ENCODE data around the gene CNOT2.

Gene CNOT2

DNA sequence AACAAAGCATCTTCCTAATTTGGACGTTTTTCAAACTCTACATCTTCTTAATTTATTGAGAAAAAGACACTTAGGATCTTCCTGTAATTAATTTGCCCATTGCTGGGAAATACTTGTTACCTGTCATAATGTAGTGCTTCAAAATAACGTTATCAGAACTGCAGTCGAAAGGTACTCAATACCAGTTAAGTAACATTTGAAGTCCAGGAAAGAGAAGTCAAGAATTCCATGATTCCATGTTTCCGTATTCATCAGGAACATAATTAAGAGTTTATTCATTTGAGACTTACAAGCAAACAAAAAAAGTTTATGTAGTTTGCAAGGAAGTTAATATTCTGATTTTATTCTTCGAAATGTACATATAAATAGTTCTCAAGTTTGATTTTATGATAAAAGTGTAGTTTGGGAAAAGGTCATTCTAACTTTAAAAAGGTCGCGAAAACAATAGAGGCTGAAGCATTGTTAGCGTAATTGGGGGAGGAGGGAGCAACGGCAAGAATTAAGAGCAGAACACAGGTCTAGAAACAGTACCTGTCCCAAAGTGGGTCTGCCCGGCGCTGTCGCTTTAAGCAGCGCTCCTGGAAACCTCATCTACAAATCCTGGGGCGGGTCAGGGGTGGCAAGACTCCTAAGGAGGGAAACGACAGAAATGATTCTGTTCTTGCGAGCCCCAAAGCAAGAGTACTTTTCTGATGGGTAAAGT, 121.6 kb downstream of the CNOT2 start:
- DNase-seq (ENCODE audit: extremely low read depth, low read depth), result no peak
- TF ChIP-seq, protein P1, sequence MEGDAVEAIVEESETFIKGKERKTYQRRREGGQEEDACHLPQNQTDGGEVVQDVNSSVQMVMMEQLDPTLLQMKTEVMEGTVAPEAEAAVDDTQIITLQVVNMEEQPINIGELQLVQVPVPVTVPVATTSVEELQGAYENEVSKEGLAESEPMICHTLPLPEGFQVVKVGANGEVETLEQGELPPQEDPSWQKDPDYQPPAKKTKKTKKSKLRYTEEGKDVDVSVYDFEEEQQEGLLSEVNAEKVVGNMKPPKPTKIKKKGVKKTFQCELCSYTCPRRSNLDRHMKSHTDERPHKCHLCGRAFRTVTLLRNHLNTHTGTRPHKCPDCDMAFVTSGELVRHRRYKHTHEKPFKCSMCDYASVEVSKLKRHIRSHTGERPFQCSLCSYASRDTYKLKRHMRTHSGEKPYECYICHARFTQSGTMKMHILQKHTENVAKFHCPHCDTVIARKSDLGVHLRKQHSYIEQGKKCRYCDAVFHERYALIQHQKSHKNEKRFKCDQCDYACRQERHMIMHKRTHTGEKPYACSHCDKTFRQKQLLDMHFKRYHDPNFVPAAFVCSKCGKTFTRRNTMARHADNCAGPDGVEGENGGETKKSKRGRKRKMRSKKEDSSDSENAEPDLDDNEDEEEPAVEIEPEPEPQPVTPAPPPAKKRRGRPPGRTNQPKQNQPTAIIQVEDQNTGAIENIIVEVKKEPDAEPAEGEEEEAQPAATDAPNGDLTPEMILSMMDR (IDR thresholded peaks at IDR 0.05; ENCODE audit: low read depth, low read length), result no peak

DNA sequence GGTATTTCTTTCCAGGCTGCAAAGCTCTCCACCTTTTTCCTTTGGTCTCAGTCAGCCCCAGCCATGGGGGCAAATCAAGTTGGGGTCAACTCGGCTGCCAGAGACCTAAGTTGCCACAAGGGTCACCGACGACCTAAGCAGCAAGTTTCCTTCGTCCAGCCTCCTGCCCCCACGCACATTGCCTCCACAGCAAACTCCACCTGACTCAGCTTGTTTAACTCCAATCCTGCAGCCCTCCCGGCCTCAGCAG, 122.1 kb downstream of the CNOT2 start:
- TF ChIP-seq, protein P1 (IDR thresholded peaks at IDR 0.05; ENCODE audit: low read depth, low read length), result no peak
- no peak for DNase-seq (ENCODE audit: extremely low read depth, low read depth)

DNA sequence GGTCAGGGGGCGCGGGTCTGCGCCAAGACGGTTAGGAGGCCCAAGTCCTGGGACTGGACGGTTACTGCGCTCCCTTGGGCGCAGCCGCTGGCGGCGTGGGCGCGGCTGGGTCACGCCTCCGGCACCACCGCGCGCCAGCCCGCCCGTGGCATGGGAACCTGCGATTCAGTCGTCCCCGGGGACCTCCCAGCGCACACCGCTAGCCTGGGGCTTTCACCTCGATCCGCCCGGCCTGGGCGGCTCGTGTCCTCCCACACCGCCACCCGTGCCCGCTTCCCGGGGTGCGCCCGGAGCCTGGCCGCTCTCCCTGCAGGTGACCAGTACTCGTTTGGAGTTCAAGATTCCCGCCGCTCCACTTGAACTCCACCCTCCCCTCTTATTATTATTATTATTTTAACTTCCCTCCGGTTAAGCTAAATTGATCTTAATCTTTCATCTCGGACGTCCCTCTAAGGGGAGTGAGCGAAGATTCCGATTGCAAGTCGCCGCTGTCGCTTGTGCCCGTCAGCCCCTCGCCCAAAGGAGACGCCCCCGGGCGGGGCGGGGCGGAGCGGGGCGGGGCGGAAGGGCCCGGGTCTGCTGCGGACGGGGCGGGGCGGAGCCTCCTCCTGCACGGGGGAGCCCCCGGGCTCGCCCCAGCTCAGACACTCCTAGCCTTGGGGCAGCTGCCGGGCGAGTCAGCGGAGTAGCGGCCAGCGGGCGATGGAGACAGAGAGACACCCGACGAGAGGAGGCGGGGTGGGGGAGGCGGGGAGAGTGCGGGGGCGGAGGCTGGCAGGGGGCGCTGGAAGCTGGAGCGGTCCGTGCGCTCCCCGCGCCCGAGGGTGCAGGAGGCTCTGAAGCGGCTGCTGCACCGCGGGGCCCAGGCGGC, 122.7 kb downstream of the CNOT2 start, which contains the start of gene KCNMB4:
TSS of gene KCNMB4 (plus strand) at position 643 of the 871 bp plus-strand sequence. CDS start 445 bp downstream, outside the sequence.
- DNase-seq (ENCODE audit: extremely low read depth, low read depth), result no peak
- TF ChIP-seq, protein P1 (IDR thresholded peaks at IDR 0.05; ENCODE audit: low read depth, low read length), result no peak

DNA sequence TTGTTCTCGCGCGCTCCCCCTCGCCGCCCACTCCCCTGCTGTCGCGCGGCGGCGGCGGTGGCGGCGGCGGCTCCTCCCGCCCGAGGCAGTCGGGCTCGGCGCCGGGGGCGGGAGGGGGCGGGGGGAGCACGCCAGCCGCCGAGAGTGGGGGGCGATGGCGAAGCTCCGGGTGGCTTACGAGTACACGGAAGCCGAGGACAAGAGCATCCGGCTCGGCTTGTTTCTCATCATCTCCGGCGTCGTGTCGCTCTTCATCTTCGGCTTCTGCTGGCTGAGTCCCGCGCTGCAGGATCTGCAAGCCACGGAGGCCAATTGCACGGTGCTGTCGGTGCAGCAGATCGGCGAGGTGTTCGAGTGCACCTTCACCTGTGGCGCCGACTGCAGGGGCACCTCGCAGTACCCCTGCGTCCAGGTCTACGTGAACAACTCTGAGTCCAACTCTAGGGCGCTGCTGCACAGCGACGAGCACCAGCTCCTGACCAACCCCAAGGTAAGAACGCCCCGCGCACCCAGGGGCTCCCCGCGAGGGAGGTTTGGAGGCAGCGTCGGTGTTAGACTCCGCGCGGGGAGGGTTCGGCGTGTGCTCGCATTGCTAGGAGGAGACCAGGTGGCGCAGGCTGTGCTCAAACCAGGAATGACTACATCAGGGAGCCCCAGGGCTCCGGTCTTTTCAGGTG, 123.5 kb downstream of the CNOT2 start:
- TF ChIP-seq, protein P1 (IDR thresholded peaks at IDR 0.05; ENCODE audit: low read depth, low read length), result no peak
- DNase-seq (ENCODE audit: extremely low read depth, low read depth), result no peak

DNA sequence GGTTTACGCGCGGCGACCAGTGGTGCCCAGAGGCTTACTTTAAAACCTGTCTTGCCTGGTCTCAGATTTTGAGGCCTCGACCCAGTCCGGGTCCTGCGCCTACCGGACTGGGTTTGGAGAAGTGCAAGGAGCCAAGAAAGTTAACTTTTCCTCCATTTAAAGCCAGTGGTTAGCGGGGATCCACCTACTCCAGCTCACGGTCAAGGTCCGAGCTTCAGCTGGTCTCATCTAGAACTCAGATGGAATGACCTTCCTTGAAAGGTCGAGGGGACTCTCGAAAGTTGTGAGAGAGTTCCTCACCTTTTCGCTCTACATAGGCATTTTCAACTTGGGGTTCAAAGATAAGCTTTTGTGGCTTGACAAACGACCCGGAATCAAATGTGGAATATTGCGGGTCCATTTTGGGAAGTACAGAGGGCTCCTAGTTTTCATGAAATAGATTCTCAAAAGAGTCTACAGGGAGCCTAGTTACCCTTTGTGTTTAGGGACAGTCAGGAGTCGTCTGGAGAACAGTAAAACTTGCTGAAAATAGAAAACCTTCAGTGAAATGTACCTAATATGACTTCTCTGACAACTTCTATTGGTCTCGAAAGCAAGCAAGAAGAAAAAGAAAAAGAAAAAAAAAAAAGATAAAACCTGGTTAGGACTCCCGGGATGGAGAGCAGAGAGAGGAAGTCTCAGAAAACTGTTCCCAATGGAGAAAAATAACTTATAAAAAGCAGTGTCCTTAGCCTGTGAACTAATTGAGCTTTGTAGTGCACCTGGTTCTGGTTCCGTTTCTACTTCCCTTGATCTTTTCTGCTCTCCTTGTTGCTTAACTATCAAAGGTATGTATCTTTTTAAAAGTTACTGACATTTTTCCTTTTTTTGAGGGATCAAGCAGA, 124.3 kb downstream of the CNOT2 start:
- TF ChIP-seq, protein P1 (IDR thresholded peaks at IDR 0.05; ENCODE audit: low read depth, low read length), result no peak
- no peak for DNase-seq (ENCODE audit: extremely low read depth, low read depth)

DNA sequence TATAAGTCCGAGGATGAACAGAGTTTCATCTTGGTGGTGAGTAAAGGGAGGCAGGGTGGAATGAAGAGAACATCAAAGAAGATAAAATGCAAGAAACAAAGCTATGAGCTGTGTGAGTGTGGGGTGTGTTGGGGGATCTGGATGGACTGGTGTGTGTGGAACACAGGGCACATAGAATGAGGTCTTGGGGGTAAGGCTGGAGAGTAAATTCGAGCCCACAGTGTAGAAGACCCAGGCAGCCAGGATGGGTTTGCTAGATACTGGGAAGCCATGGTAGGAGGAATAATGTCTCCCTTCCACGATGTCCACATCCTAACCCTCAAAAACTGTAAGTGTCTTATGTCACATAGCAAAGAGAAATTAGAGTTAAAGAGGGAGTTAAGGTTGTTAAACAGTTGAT, 129.6 kb downstream of the CNOT2 start:
- TF ChIP-seq, protein P1 (IDR thresholded peaks at IDR 0.05; ENCODE audit: low read depth, low read length), result no peak
- DNase-seq (ENCODE audit: extremely low read depth, low read depth), result no peak
